ENCODE data around the gene FIZ1.

GRCh38 chr19:55590109-55590508 lies 9.2 kb downstream of the FIZ1 start:
- TF ChIP-seq CTCF (conservative IDR thresholded peaks at IDR 0.05; ENCODE audit: low read depth, low read length) (no peak), EZH2 (IDR thresholded peaks at IDR 0.05; ENCODE audit: borderline replicate concordance, low read depth, low read length, poor library complexity, severe bottlenecking) (no peak)

Measured in A673 (cell line).